Smooth muscle cell (in vitro differentiated cells): ENCODE measurements around the gene PLEKHH3. TPM values are rescaled to one million over a fixed set of nuclear protein-coding genes. Genes with fewer than 3 reads are reported as not detected.
A peak's percentile ranks its signal among the peaks of the same experiment; 100 is the strongest.

Experiments
- DNase-seq: peaks from one replicate; lab custom pipeline; 2025; ENCODE audit not compliant: unreplicated experiment; lab: John Stamatoyannopoulos, UW
- H2AFZ ChIP-seq: fragments of 200-600 bp; sonication (generic); 2 replicates; pipeline ENCODE4 v1.6.0; 2016; ENCODE audit warnings: antibody characterized with exemption, low read depth, mild to moderate bottlenecking
- H3F3A ChIP-seq: fragments of 200-600 bp; sonication (generic); 2 replicates; pipeline ENCODE4 v1.6.0; 2017; ENCODE audit warnings: antibody characterized with exemption, low read depth
- H3K27ac ChIP-seq: fragments of 200-600 bp; sonication (generic); 2 replicates; pipeline ENCODE4 v1.5.1; 2016; ENCODE audit warnings: low read depth, mild to moderate bottlenecking
- H3K27me3 ChIP-seq: fragments of 200-600 bp; sonication (generic); 2 replicates; pipeline ENCODE4 v1.6.1; 2016; ENCODE audit warnings: low read depth, mild to moderate bottlenecking
- H3K36me3 ChIP-seq: fragments of 200-600 bp; sonication (generic); 2 replicates; pipeline ENCODE4 v1.5.1; 2016; ENCODE audit warnings: low read depth
- H3K4me1 ChIP-seq: fragments of 200-600 bp; sonication (generic); 2 replicates; pipeline ENCODE4 v1.5.1; 2016; ENCODE audit warnings: low read depth
- H3K4me2 ChIP-seq: fragments of 200-600 bp; sonication (generic); 2 replicates; pipeline ENCODE4 v1.6.0; 2016; ENCODE audit warnings: mild to moderate bottlenecking
- H3K4me3 ChIP-seq: fragments of 200-600 bp; sonication (generic); 2 replicates; pipeline ENCODE4 v1.5.1; 2016; ENCODE audit warnings: mild to moderate bottlenecking
- H3K79me2 ChIP-seq: fragments of 200-600 bp; sonication (generic); 2 replicates; pipeline ENCODE4 v1.6.0; 2016; ENCODE audit warnings: low read depth, mild to moderate bottlenecking
- H3K9ac ChIP-seq: fragments of 200-600 bp; sonication (generic); 2 replicates; pipeline ENCODE4 v1.6.0; 2016; ENCODE audit warnings: low read depth
- H3K9me3 ChIP-seq: fragments of 200-600 bp; sonication (generic); replicated peaks from 2 replicates; pipeline ENCODE4 v1.5.1; 2016; ENCODE audit warnings: low read depth
- H4K20me1 ChIP-seq: fragments of 200-600 bp; sonication (generic); 2 replicates; pipeline ENCODE4 v1.6.0; 2016; ENCODE audit warnings: low read depth
- CTCF ChIP-seq: fragments of 200-600 bp; sonication (generic); IDR thresholded peaks from 2 replicates; pipeline ENCODE4 v1.5.1; 2017; ENCODE audit warnings: borderline replicate concordance, mild to moderate bottlenecking, antibody characterized with exemption; ENCODE audit not compliant: insufficient read depth, poor library complexity, severe bottlenecking
- WGBS: methylation state at CpG from one replicate; pipeline ENCODE4 v1.1.7; 2016; ENCODE audit warnings: low lambda C conversion rate; 5-methylcytosine and 5-hydroxymethylcytosine counted together
- polyA plus RNA-seq: library from polyadenylated mRNA; unstranded; fragments of >200 nt; fragmentation: Nextera tagmentation; extraction: Ambion mirVana; gene quantifications from 2 replicates; pipeline ENCODE4 v1.2.1, GENCODE V29; 2016
- total RNA-seq: library from RNA; depleted of rRNA; stranded (reverse); fragments of >200 nt; gene quantifications from 2 replicates; pipeline ENCODE4 v1.2.3, GENCODE V29; 2014

PLEKHH3 gene
- total and polyA plus RNA-seq, 2 experiments from 2014 or later, result 5.0 to 23.7 TPM

DNA sequence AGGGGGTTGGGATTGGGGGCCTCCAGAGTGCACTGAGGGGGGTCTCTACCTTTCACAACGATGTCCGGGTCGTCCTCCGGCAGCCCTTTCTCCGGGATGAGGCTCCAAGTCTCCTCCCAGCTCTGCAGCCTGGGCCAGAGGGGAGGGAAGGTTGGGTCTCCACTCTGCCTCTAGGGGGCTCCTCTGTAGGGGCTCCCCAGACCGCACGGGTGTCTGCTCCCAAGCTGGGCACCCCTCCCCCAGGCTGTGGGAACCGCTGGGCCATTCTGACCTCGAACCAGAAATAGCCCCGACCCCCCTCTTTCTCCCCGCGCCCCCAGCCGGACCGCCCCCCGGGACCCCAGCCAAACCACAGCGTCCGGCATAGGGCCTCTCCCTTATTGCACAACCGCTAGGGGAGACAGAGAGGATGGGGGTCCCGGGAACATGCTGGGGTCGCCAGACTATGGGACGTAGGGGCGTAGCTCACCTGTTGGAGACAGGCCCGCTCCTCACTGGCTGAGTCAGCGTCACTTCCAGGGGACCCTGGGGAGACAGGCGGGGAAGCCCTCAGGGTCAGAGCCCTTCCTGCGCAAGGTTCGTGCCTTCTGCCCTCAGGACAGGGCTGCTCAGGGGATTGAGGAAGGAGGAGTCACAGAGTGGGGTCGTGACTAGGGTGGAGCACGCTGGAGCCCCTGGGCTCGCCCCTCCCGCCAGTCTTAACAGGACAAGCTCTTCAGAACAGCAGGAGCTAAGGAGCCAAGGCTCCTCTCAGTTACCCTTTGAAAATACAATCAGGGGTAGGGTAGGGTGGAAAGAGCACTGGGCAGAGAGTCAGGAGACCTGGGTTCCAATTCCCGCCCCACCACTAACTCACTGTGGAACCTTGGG is 2.7 kb downstream of the PLEKHH3 start:
- TF ChIP-seq CTCF, result peak; percentile 44
- Histone ChIP-seq H3K4me1 (peaks cover 27% of the 10 kb centered on the region), H3K4me2 (peak overlapping the region; percentile 97), H3K27me3 (no peaks in the 10 kb centered on the region), H3K9me3 (no peaks in the 10 kb centered on the region), H3K9ac (no peak overlapping the region), H3K27ac (no peak overlapping the region), H3F3A (peaks cover 13% of the 10 kb centered on the region), H4K20me1 (peaks cover 58% of the 10 kb centered on the region), H3K4me3 (peak overlapping the region; percentile 85), H3K79me2 (peaks cover 6% of the 10 kb centered on the region), H2AFZ (no peak overlapping the region), H3K36me3 (no peaks in the 10 kb centered on the region)
- no peak for DNase-seq
- 35% methylated on average over 23 of the region's 32 CpGs for WGBS

- H3K36me3 ChIP-seq, result no peaks in the 10 kb centered on the region
- no peaks in the 10 kb centered on the region for H3K27me3 ChIP-seq
- WGBS, result 78% methylated on average over 30 of the region's 30 CpGs
- no peaks in the 10 kb centered on the region for H3K9me3 ChIP-seq
- no peak for TF ChIP-seq CTCF
- peaks cover 58% of the 10 kb centered on the region for H4K20me1 ChIP-seq
- peaks cover 8% of the 10 kb centered on the region for H3F3A ChIP-seq
- no peak overlapping the region for H3K4me3 ChIP-seq
- H3K4me2 ChIP-seq, result no peak overlapping the region
- H2AFZ ChIP-seq, result no peak overlapping the region
- H3K27ac ChIP-seq, result no peak overlapping the region
- no peak for DNase-seq
- H3K4me1 ChIP-seq, result peaks cover 20% of the 10 kb centered on the region
- peaks cover 6% of the 10 kb centered on the region for H3K79me2 ChIP-seq
- H3K9ac ChIP-seq, result no peak overlapping the region
These were observed 3.4 kb downstream of the PLEKHH3 start for GRCh38 chr17:42673266-42673884.

DNA sequence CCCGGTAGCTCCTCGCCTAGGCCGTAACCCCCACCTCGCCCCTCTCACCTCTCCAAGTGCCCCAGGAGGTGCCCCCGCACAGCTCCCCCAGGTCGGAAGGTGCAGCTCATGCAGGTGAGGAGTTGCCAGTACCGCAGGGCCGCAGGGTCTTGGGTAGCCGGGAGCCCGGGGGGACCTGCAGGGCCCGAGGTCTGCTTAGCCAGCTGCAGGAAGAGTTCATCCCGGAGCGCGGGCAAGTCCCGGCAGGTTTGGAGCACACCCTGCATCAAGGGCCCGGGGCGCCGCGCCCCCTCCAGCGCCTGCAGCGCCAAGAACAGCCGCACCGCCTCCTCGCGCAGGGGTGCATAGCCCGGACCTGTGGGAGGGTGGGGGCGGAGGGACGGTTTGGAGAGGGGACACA is 4.8 kb downstream of the PLEKHH3 start:
- H3K79me2 ChIP-seq, result peaks cover 6% of the 10 kb centered on the region
- no peak for TF ChIP-seq CTCF
- no peaks in the 10 kb centered on the region for H3K27me3 ChIP-seq
- H4K20me1 ChIP-seq, result peaks cover 58% of the 10 kb centered on the region
- H3K9ac ChIP-seq, result no peak overlapping the region
- peaks cover 10% of the 10 kb centered on the region for H3F3A ChIP-seq
- peaks cover 12% of the 10 kb centered on the region for H3K4me1 ChIP-seq
- no peak overlapping the region for H3K27ac ChIP-seq
- H3K36me3 ChIP-seq, result no peaks in the 10 kb centered on the region
- 77% methylated on average over 21 of the region's 28 CpGs for WGBS
- H3K9me3 ChIP-seq, result no peaks in the 10 kb centered on the region
- no peak for DNase-seq
- no peak overlapping the region for H3K4me3 ChIP-seq
- no peak overlapping the region for H2AFZ ChIP-seq
- no peak overlapping the region for H3K4me2 ChIP-seq
